ENCODE measurements around the gene PFDN4.

GRCh38 chr20:54208548-54209176 lies 775 bp downstream of the PFDN4 start:
- TF ChIP-seq CTCF (IDR thresholded peaks at IDR 0.05) = no peak
- TF ChIP-seq POLR2A (IDR thresholded peaks at IDR 0.05) = no peak
